ENCODE results near the gene KRTAP3-3.

- TF ChIP-seq POLR2A (IDR thresholded peaks at IDR 0.05) (no peak), CTCF (IDR thresholded peaks at IDR 0.05) (no peak)
These were observed 27.1 kb downstream of the KRTAP3-3 start, which contains the start of gene KRT39 for GRCh38 chr17:40966848-40967247.

All from breast epithelium (tissue), 3 donors.